DND-41 (cell line): ENCODE measurements around the gene NACC2.

Experiments used
- ATAC-seq: fragments of 200-7000 bp; cut with Tn5 transposase; 3 replicates; pipeline ENCODE4 v1.9.1; 2021; ENCODE audit warnings: low read depth; ENCODE audit not compliant: insufficient read depth
- DNase-seq: peaks from one replicate; pipeline ENCODE4 v3.0.0-alpha.2; 2020
- H2AFZ ChIP-seq: 2 replicates; pipeline ENCODE4 v1.6.0; 2012; ENCODE audit warnings: low read depth, low read length
- H3K27ac ChIP-seq: 2 replicates; pipeline ENCODE4 v1.5.1; 2012; ENCODE audit warnings: low read length, inconsistent platforms
- H3K27me3 ChIP-seq: fragments of 200-600 bp; sonication (generic); 2 replicates; pipeline ENCODE4 v1.6.0; 2012; ENCODE audit warnings: low read length, mild to moderate bottlenecking, inconsistent platforms; ENCODE audit not compliant: insufficient read depth, poor library complexity
- H3K36me3 ChIP-seq: 2 replicates; pipeline ENCODE4 v1.5.1; 2012; ENCODE audit warnings: low read length, inconsistent platforms; ENCODE audit not compliant: insufficient read depth
- H3K4me1 ChIP-seq: 2 replicates; pipeline ENCODE4 v1.5.1; 2012; ENCODE audit warnings: mild to moderate bottlenecking, low read length; ENCODE audit not compliant: insufficient read depth
- H3K4me2 ChIP-seq: 2 replicates; pipeline ENCODE4 v1.6.0; 2012; ENCODE audit warnings: mild to moderate bottlenecking, moderate library complexity, low read length, inconsistent platforms; ENCODE audit not compliant: insufficient read depth
- H3K4me3 ChIP-seq, 2 experiments: fragments of 200-600 bp in 1 of 2; shearing (Covaris generic) in 1 of 2; 2 replicates each; pipeline ENCODE4 v1.5.1; 2012 to 2016; ENCODE audit warnings: inconsistent platforms in 2 of 2, low read length in 2 of 2, mild to moderate bottlenecking in 2 of 2, low read depth in 1 of 2, moderate library complexity in 1 of 2
- H3K79me2 ChIP-seq: 2 replicates; pipeline ENCODE4 v1.6.0; 2012; ENCODE audit warnings: low read length, inconsistent platforms; ENCODE audit not compliant: insufficient read depth
- H3K9ac ChIP-seq: 2 replicates; pipeline ENCODE4 v1.6.0; 2012; ENCODE audit warnings: low read depth, mild to moderate bottlenecking, inconsistent platforms, low read length, moderate library complexity
- H3K9me3 ChIP-seq: 2 replicates; pipeline ENCODE4 v1.5.1; 2012; ENCODE audit warnings: low read length, moderate library complexity, mild to moderate bottlenecking, inconsistent platforms; ENCODE audit not compliant: insufficient read depth, severe bottlenecking
- H4K20me1 ChIP-seq: 2 replicates; pipeline ENCODE4 v1.6.0; 2012; ENCODE audit warnings: low read length; ENCODE audit not compliant: insufficient read depth
- CTCF ChIP-seq: IDR thresholded peaks from 2 replicates; pipeline ENCODE4 v1.5.1; 2012; ENCODE audit warnings: borderline replicate concordance, low read length, moderate library complexity, mild to moderate bottlenecking; ENCODE audit not compliant: poor library complexity, severe bottlenecking; ENCODE audit errors: extremely low read depth
- EZH2 ChIP-seq: IDR thresholded peaks from 3 replicates; pipeline ENCODE4 v1.6.1; 2012; ENCODE audit warnings: borderline replicate concordance, low read depth, mild to moderate bottlenecking, moderate library complexity, low read length, inconsistent platforms; ENCODE audit not compliant: severe bottlenecking

Gene NACC2

DNA sequence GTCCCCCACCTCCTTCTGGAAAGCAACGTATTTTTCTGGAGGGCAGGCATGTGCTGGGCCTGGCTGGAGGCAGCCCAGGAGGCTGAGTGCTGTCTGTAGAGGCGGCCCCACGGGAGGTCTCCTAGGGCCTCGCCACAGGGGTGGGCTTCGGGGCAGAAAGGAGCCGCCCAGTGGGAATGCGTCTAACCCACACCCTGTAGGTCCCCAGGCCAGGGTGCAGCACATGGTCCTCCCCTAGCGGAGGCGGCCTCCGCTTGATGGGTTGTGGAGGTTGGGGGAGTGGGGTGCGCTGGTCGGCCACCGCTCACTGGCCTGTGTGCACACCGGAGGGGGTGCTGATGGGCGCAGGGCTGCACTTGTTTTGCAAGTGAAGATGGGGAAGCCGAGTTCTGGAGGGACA, 85.6 kb downstream of the NACC2 start:
- no peak overlapping the region for H3K27ac ChIP-seq
- no peak for ATAC-seq
- no peak overlapping the region for H2AFZ ChIP-seq
- no peak for TF ChIP-seq CTCF
- H3K79me2 ChIP-seq, result no peaks in the 10 kb centered on the region
- DNase-seq, result no peak
- H3K9ac ChIP-seq, result no peak overlapping the region
- H3K4me3 ChIP-seq, result no peak overlapping the region
- no peak overlapping the region for H3K4me2 ChIP-seq
- no peaks in the 10 kb centered on the region for H4K20me1 ChIP-seq
- H3K4me1 ChIP-seq, result no peaks in the 10 kb centered on the region
- no peaks in the 10 kb centered on the region for H3K36me3 ChIP-seq
- no peaks in the 10 kb centered on the region for H3K9me3 ChIP-seq
- no peaks in the 10 kb centered on the region for H3K27me3 ChIP-seq

DNA sequence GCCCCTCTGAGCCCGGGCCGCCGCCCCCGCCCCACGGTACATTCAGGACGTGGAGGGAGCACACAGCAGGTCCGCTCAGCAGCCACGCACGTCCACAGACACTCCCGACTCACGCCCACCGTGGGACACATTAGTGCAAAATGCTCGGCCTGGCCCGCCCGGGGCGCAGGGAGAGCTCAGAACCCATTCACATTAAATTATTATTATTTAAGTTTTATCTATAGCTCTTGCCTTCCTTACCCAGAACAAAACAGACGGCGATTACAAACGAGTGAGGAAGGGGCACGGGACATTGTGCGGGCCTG, 86.4 kb downstream of the NACC2 start:
- Histone ChIP-seq H3K4me1 (no peaks in the 10 kb centered on the region), H3K4me3 (no peak overlapping the region), H3K36me3 (no peaks in the 10 kb centered on the region), H3K79me2 (no peaks in the 10 kb centered on the region), H3K27me3 (no peaks in the 10 kb centered on the region), H3K9ac (no peak overlapping the region), H3K9me3 (no peaks in the 10 kb centered on the region), H3K4me2 (no peak overlapping the region), H3K27ac (no peak overlapping the region), H4K20me1 (no peaks in the 10 kb centered on the region), H2AFZ (no peak overlapping the region)
- DNase-seq (no peak), ATAC-seq (no peak)
- TF ChIP-seq CTCF, result no peak
- TF ChIP-seq EZH2, result no peak

GRCh38 chr9:136007934-136008692, 87.0 kb downstream of the NACC2 start:
- Histone ChIP-seq H3K79me2 (no peaks in the 10 kb centered on the region), H3K27ac (no peak overlapping the region), H3K9me3 (no peaks in the 10 kb centered on the region), H2AFZ (no peak overlapping the region), H3K4me1 (no peaks in the 10 kb centered on the region), H3K36me3 (no peaks in the 10 kb centered on the region), H3K27me3 (no peaks in the 10 kb centered on the region), H3K4me3 (no peak overlapping the region), H3K9ac (no peak overlapping the region), H3K4me2 (no peak overlapping the region), H4K20me1 (no peaks in the 10 kb centered on the region)
- DNase-seq (no peak), ATAC-seq (no peak)
- TF ChIP-seq EZH2 (no peak), CTCF (no peak)
